Dedifferentiated amniotic fluid mesenchymal stem cell (primary cell): Measurements from ENCODE around the gene FAM110D.

ENCODE experiments used
- DNase-seq: peaks from one replicate; pipeline ENCODE4 v3.0.0-alpha.2; 2016; ENCODE audit errors: extremely low spot score

Gene FAM110D

DNA sequence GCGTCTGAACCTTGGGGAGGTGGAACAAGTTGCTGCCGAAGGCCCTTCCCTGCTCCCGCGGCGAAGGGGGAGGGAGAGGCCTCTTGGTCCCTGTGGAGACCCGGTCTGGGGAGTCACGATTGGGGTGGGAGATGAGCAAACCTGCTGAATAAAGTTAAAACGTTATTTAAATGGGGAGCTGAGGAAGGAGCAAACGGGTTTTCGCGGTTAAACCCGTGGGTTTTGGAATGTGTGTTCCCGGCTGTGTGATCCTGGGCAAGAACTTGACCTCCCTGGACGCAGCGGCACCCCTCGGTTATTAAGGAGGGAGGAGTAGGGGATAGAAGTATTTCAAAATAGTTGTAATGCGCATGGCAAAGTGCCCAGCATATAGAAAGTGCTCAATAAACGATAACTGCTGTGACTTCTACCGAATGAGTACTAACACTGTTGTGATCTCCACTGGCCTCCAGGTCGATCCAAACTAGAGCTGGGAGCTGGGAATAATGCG lies 3.4 kb downstream of the FAM110D start:
- no peak for DNase-seq

DNA sequence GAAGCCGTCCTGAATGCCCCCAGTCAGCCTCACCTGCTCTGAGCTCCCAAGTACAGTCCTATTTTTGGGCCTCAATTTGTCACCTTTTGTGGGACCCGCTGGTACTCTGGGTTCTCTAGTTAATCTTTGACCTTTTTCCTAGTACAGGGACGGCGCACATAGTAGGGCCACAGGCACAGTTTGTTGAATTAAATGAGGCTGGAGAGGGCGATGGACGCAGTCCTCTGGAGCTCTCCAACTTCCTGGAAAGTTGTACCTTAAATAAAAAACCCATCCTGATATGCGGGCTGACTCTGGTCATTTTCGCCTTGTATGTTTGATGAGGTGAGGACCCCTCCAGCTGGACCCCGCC lies 4.8 kb downstream of the FAM110D start:
- no peak for DNase-seq

DNA sequence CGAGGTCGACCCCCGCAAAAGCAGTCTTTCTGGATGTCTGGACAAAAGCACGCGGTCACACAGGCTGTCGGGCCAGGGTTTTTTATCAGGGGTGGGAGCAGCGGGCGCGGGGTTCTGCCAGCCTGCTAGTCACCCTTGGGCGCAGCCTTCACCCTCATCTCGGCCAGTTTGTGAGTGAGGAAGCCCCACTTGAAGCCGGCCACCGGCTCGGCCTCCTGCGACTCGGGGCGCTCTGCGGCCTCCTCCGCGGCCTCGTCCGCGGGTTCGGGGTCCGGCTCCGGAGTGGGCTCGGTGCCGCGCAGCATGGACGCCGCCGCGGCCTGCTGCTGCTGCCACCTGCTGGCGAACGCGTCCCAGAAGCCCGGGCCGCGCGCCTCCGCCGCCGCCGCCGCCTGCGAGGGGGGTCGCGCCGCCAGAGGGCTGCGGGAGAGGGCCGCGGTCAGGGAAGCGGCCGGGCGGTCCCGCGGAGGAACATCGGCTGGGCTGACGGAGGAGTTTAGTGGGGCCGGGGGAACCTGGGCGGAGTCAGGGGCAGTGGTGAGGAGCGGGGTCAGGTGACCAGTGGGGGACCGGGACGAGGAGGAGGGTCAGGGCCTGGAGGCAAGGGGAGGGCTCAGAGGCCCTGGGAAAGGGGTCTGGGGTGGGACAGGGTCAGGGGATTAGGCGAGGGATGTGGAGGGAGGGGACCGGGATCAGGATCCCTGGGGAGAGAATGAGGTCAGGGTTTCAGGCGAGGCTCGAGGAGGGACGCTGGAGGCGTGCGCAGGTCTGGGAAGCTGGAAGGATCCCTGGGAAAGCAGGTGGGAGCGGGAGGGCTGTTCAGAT lies 5.4 kb downstream of the FAM110D start:
- DNase-seq, result no peak

DNA sequence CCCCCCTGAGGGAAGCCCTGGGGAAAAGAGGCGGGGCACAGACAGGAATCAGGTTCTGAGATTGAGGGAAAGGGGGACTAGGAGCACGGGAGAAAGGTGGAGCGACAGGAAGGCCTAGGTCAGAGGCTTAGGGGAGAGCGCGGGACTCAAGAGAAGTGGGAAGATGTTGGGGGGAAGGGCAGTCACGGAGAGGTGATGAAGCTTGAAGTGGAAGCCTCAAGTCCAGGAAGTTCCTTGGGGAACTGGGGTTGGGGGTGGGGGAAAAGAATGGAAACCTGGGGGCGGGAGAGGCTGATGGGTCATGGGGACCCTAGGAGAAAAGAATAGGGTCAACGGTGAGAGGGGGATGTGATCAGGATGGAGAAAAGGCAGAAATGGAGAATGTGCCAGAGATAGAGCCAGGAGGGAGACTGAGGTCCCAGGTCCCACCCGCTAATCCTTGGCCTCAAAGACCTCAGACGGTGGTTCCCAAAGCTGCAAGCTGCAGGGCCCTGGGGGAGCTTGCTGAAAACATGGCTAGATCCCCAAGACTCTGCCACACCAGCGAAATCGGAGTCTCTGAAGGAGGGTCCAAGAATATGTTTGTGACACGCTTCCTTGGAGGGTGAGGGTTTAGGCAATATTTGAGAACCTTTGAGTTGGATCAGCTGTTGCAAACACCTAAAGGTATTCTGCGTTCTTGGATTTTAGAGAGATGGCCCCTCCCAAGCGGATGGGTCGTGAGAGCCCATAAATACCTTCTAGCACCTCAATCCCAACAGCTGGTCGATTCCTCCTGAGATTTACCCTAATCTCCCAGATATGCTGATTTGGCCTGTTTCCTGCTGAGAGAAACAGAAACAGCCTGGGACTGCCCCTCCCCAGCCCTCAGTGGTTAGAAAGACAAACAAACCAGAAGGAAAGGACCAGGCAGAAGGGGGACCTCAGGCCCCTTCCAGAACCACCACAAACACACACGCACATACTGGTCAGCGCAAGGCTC lies 6.3 kb downstream of the FAM110D start:
- DNase-seq, result no peak

DNA sequence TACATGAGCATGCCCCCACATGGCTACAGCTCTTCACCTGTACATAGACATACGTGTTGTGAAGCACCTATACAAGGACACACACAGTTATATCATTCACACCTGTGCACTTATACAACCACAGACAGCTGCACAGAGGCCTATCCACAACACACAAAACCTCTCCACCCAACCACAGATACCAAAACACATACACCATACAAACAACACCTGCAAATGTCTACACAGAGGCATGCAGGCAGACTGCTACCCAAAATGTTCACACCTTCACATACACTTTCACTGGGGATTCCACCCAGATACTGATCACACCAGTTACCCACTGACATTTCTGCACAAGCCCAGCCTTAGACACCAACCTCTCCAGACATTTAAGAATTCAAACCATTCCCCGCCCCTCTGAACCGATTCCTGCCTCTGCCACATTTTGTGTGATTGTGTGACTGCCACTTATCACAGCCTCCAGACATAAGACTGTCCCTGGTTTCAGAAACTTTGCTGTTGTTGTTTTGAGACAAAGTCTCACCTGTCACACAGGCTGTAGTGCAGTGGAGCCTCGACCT lies 7.9 kb downstream of the FAM110D start:
- DNase-seq, result no peak

DNA sequence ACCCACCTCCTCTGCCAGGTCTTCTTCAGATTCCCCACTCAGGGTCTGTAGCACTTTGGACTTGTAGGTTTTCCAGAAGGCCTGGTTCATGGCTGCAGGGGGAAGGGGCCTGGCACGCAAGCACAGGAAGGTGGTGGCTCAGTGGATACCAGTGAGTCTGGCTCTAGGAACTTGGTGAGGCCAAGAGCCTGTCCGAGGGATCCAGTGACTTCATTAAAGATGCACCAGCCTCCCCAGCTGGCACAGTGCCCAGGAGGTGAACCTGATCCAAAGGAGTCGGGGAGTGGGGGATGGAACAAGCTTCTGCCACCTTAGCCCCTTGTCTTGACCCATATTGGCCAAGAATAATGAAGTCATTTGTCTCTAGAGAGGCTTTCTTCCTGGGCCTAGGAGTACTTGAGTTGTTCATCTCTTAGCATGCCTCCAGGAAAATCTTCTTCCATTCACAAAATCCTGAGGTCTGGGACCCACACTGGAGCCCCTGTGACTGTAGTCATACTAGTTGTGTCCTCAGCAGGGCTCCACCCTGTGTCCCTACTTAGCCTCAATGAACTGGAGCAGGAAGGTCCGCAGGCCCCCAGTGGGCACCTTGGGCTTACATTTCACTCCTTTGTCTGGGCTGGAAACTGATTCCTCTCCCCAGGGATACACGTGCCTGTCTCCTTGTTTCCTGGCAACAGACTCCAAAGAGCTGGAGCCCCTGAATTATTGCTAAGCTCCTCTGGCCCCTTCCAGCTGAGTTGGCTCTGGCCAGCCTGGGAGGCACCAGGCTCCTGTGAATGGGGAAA lies 9.7 kb downstream of the FAM110D start, which contains the start of gene C1orf232:
TSS of gene C1orf232 (minus strand) at position 554 of the 788 bp plus-strand sequence. CDS start at position 90, 464 bp downstream.
- no peak for DNase-seq

DNA sequence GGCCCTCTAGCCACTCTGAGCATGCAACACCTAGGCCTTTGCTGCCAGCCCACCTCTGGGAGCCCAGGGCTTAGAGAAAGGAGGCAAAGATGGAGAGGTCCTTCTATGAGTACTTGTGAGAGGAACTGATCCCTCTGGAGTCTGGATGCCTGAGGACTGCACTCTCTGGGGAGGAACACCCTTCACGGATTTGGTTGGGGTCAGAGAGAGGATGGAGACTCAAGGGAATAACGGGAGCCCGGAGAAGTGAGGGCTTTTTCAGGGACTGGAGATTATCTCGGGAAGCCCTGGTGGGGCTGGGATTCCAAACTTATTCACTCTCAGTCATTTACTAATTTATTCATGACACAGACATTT lies 10.3 kb downstream of the FAM110D start:
- no peak for DNase-seq

DNA sequence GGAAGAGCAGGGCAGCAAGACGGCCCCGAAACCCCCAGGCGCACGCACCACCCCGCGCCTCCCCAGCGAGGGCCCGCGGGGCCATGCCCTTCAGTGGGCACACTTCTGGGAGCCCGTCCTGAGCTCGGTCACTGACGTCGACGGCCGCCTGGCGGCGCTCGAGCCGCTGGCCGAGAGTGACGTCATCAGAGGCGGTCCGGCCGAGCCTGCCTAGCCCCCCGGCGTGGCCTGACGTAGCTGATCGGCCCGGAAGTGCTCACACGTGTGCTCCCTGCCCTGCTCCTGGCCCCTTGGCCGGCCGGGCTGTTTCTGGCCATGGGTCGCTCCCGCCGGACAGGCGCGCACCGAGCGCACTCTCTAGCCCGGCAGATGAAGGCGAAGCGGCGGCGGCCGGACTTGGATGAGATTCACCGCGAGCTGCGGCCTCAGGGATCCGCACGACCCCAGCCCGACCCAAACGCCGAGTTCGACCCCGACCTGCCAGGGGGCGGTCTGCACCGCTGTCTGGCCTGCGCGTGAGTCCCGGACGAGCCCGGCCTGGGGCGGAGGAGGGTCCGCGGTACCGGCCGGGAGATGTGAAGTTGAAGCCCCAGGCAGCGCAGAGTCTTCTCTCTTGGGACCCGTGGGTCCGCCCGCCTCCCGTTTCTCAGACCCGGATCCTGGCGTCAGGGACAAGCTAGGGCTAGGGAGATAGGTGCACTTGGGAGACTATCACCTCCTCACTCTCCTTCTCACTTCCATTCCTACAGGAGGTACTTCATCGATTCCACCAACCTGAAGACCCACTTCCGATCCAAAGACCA lies 11.0 kb downstream of the FAM110D start, which contains the start of gene ZNF593:
TSS of gene ZNF593 (plus strand) at position 240 of the 803 bp plus-strand sequence. CDS start at position 316, 76 bp downstream.
- peak; percentile 86 for DNase-seq

DNA sequence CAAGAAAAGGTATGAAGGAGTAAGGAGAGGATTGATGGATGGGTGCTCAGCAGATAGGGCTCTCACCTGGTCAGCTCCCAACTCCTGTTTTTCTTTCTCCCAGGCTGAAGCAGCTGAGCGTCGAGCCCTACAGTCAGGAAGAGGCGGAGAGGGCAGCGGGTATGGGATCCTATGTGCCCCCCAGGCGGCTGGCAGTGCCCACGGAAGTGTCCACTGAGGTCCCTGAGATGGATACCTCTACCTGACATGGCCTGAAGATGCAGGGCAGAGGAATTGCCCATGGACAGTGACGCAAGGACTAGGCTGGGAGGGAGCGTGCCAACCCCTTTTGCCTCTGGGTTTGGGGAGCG lies 11.6 kb downstream of the FAM110D start:
- DNase-seq, result no peak

DNA sequence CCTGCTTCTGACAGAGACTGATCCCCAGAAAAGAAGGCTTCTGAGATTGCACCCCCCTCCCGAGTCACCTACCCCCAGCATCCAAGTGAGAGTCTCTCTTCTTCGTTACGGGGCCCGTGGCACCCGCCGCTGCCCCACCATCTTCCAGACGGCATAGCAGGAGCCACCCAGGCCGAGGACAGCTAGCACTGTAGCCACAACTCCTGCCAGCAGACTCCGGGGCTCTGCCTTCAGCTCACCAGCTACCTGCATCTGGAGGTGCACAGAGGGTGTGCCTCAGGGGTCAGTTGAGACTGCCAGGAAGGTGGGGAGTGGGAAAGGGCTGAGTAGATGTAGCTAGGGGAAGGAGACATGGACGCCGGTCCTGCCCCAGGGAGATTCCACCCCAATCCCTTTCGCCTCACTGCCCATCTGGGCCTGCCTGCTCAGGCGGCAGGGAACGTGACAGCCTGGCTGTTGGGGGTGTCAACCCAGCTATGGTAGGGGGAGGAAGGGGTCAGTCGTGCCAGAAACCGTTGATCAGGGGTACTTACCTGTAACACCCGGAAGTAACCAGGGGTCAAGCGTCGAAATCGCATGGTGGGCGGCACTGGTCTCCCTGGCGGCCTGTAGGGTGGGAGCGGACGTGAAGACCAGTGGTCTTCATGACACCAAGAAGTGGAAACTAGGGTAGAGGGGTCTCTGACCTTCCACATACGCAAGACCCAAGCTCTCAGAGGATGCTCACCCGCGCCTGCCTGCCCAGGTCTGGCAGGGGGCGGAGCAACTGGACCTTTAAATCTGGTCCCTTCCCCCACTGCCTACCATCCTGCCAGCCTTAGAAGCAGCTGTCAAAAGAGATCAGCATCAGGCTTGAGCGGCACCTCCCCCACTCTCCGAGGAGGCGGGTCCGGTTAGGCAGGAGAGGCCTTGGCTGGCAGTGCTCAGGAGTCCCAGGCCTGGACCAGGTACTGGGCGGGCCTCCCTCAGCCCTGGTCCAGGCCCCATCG lies 12.5 kb downstream of the FAM110D start, which contains the start of gene ZNF593OS:
TSS of gene ZNF593OS (minus strand) at position 749 of the 989 bp plus-strand sequence. CDS start at position 578, 171 bp downstream.
- DNase-seq, result no peak

DNA sequence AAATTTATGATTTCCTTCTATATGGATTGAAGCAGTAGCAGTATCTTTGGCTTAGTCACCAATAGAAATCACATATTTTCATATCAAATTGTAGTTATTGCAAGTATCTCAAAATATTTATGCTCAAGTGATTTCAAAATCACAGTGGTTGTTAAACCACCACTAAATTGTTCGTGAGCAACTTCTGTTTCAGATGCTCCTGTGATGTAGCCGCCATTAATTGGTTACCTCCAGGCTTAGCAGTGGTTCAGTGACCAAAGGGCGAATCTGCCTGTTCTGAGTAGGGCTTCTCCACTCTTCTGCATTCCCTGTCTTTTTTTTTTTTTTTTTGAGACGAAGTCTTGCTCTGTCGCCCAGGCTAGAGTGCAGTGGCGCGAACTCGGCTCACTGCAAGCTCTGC lies 16.5 kb downstream of the FAM110D start:
- no peak for DNase-seq

DNA sequence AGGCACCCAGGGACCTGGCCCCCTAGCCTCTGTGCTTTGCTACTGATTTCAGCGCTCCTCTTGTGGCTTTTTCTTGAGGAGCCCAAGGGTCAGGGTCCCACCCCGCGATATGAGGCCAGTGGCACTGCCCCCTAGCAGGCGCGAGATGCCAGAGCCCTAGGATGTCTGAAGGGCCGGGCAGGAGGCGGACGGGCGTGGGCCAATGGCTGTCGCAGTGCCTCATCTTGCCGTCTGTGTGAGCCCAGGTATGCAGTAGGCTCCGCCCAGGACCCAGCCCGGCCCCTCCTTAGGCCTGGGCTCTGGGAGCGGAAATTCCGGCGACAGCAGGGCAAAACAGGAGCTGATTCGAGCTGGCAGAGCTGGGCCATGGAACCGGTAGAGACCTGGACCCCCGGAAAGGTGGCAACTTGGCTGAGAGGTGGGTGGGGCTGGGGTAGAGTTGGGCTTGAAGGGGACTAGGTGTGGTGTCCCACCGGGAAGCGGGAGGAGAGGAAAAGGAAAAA lies 18.4 kb downstream of the FAM110D start, which contains the start of gene CNKSR1:
TSS of gene CNKSR1 (plus strand) at position 310 of the 503 bp plus-strand sequence. CDS start at position 367, 57 bp downstream.
- DNase-seq, result no peak

DNA sequence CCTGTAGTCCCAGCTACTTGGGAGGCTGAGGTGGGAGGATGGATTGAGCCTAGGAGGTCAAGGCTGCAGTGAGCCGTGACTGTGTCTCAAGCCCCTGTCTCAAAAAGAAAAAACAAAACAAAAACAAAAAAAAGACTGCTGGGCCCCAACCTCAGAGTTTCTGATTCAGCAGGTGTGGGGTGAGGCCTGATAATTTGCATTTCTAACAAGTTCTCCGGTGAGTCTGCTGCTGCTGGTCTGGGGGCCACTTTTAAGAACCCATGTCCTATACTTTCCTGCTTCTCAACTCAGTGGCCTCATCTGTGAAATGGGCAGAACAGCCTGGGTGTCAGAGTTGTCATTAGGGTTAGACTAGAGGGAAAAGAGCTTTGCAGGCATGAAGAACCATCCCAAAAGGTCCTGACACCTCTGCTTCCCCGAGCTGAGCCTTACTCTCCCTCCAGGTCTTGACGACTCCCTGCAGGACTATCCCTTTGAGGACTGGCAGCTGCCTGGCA lies 21.2 kb downstream of the FAM110D start:
- DNase-seq, result no peak

DNA sequence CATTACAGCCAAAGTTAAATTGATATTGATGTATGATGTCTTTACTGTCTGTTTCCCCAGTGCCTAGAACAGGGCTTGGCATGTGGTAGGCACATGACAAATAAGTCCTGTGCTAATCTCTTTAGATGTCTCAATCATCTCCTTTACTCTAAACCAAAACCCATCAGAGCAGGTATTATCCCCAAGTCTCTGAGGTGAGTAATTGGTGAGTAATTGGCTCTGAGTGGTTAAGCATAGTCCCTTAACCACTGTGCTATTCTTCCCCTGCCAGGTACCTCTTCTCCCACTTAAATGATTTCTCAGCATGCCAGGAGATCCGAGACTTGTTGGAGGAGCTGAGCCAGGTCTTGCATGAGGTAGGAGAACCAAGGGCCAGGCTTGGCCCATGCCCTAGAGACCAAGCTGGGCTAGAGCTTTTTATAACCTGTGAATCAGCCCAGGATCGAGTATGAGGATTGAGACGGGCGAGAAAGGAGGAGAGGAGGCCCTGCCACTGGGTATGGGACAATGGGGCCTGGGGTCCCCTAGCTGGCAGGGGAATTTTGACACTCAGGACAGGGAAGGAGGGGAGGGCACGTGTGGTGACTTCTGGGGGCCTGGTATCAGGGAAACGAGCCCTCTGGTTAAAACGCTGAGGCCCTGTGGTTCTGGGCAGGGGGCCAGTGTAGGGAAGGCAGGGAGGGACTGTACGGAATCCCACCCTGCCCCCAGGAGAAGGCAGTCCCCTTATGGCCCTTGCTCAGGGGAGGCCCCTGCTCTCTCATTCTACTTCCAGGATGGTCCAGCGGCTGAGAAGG lies 22.9 kb downstream of the FAM110D start:
- no peak for DNase-seq

DNA sequence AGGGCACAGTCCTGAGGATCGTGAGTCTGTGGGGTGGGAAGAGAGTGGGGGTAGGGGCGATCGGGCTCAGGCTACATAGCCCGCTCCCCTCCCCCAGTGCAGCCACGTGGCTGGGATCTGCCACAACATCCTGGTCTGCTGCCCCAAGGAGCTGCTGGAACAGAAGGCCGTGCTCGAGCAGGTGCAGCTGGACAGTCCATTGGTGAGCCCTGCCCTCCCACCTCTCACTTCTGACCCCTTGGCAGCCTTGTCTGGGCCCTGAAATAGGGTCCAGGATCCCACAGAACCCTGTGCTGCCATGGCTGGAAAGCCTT lies 23.5 kb downstream of the FAM110D start:
- DNase-seq, result no peak

DNA sequence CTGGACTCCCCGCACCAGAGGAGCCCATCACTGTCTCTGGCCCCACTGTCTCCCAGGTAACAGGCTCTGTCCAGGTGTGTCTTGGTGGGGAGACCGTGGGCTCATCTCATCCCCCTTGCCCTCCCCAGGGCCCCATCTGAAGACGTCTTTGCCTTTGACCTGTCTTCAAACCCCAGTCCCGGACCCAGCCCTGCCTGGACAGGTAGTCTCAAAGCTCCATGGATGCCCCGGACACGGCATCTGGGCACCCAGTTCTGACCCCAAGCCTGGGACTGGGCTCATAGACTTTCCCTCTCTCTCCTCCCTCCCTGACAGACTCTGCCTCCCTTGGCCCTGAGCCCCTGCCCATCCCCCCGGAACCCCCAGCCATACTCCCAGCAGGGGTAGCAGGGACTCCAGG lies 25.2 kb downstream of the FAM110D start:
- no peak for DNase-seq

DNA sequence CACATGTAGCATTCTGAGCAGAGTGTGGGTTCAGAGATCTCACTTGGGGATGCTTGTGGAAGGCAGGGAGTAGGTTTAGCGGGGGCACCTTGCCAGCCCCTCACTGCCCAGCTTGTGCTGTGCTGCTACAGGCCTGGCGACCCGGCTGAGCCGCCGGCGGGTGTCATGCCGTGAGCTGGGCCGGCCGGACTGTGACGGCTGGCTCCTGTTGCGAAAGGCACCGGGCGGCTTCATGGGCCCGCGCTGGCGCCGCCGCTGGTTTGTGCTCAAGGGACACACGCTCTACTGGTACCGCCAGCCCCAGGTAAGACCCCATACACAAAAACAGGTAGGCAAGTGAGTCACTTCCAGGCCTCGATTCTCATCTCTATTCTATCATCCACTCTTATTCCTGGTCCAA lies 26.0 kb downstream of the FAM110D start:
- DNase-seq, result no peak

DNA sequence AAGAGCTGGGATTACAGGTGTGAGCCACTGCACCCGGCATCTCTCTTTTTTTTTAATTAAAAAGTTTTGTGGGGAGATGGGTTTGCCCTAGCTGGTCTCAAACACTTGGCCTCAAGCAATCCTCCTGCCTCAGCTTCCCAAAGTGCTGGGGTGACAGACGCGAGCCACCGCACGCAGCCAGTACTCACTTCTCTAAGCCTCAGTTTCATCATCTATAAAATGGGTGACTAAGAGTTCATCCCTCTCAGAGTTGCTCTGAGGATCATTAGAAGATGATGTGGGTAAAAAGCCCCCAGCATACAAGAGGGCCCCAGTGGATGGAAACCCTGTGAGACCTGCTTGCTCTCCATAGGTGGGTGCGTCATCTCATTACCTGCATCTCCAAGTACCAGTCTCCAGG lies 29.0 kb downstream of the FAM110D start:
- DNase-seq, result no peak
